HCT116 (cell line): Measurements from ENCODE around the gene EPHX1. TPM values are rescaled to one million over a fixed set of nuclear protein-coding genes. Genes with fewer than 3 reads are reported as not detected.

Source experiments
- ATAC-seq: fragments of 200-7000 bp; cut with Tn5 transposase; 2 replicates; pipeline ENCODE4 v1.9.1; 2020; ENCODE audit warnings: mild to moderate bottlenecking, moderate library complexity
- BruUV-seq: library from RNA; stranded (reverse); fragments of 400-500 nt; replicated peaks from 2 replicates; lab custom pipeline; 2021; lab: Mats Ljungman, UMichigan
- CTCF ChIA-PET: fragments of 300-600 bp; sonication (Branson Sonifier 250); formaldehyde crosslinking; loops from one replicate; lab custom pipeline; 2021; ENCODE audit warnings: antibody characterized with exemption; lab: Charles Lee
- POLR2A ChIA-PET: fragments of 300-600, 350-600 bp; sonication (Branson Sonifier 250); formaldehyde crosslinking; loops from one replicate; lab custom pipeline; 2021; ENCODE audit warnings: antibody characterized with exemption; lab: Charles Lee
- RAD21 ChIA-PET, 2 experiments: fragments of 300-600 bp; sonication (Branson Sonifier 250); formaldehyde crosslinking; loops; one replicate each; lab custom pipeline; 2023; ENCODE audit warnings: low total read pairs in 2 of 2; ENCODE audit not compliant: uncharacterized antibody in 2 of 2, unreplicated experiment in 2 of 2, low non-redundant PET in 1 of 2; lab: Charles Lee
- DNase-seq: peaks from one replicate; pipeline ENCODE4 v3.0.0-alpha.2; 2010; ENCODE audit warnings: low read depth, low spot score
- H2AFZ ChIP-seq: fragments of 200-600 bp; shearing (Covaris generic), sonication (generic); 2 replicates; pipeline ENCODE4 v1.6.1; 2017; ENCODE audit warnings: low read depth, mixed run types, mixed read lengths, antibody characterized with exemption, low read length; ENCODE audit not compliant: poor library complexity, severe bottlenecking
- H3K27ac ChIP-seq: 2 replicates; pipeline ENCODE4 v1.5.1; 2012; ENCODE audit warnings: low read depth, low read length
- H3K27me3 ChIP-seq: fragments of 200-600 bp; sonication (generic); 2 replicates; pipeline ENCODE4 v1.6.1; 2016; ENCODE audit warnings: mixed run types, low read length, mixed read lengths; ENCODE audit not compliant: insufficient read depth
- H3K36me3 ChIP-seq, 2 experiments: fragments of 200-500 bp in 1 of 2; fragments of 200-600 bp in 1 of 2; sonication (Bioruptor generic) in 1 of 2; sonication (generic) in 1 of 2; 2 replicates each; pipeline versions ENCODE4 v1.5.1 to v1.6.1; 2014 to 2016; ENCODE audit warnings: low read length in 2 of 2, inconsistent platforms in 1 of 2, mixed read lengths in 1 of 2, mixed run types in 1 of 2; ENCODE audit not compliant: insufficient read depth in 2 of 2, control insufficient read depth in 1 of 2
- H3K4me1 ChIP-seq, 2 experiments: fragments of 200-600 bp in 1 of 2; sonication (generic) in 1 of 2; 2 replicates each; pipeline versions ENCODE4 v1.5.1 to v1.6.1; 2012 to 2017; ENCODE audit warnings: low read length in 2 of 2, inconsistent platforms in 1 of 2, mild to moderate bottlenecking in 1 of 2, mixed read lengths in 1 of 2, mixed run types in 1 of 2, moderate library complexity in 1 of 2; ENCODE audit not compliant: insufficient read depth in 2 of 2, control insufficient read depth in 1 of 2
- H3K4me2 ChIP-seq: fragments of 200-600 bp; sonication (generic); 2 replicates; pipeline ENCODE4 v1.6.1; 2017; ENCODE audit warnings: mixed run types, low read length, mixed read lengths
- H3K4me3 ChIP-seq, 2 experiments: fragments of 200-600 bp in 1 of 2; sonication (generic) in 1 of 2; replicated peaks in 1 of 2; 2 replicates each; pipeline ENCODE4 v1.5.1; 2011 to 2016; ENCODE audit warnings: low read length in 2 of 2, control low read depth in 1 of 2, low read depth in 1 of 2, mild to moderate bottlenecking in 1 of 2, mixed read lengths in 1 of 2, mixed run types in 1 of 2
- H3K79me2 ChIP-seq: fragments of 200-600 bp; sonication (generic); 2 replicates; pipeline ENCODE4 v1.6.1; 2017; ENCODE audit warnings: mild to moderate bottlenecking, mixed run types, low read length, moderate library complexity, mixed read lengths; ENCODE audit not compliant: insufficient read depth
- H3K9ac ChIP-seq: fragments of 200-600 bp; sonication (generic); 2 replicates; pipeline ENCODE4 v1.6.1; 2016; ENCODE audit warnings: low read length, mixed read lengths
- H3K9me2 ChIP-seq: fragments of 200-600 bp; sonication (generic), shearing (Covaris generic); 2 replicates; pipeline ENCODE4 v1.6.1; 2017; ENCODE audit warnings: mixed run types, mild to moderate bottlenecking, moderate library complexity; ENCODE audit not compliant: insufficient read depth
- H3K9me3 ChIP-seq, 2 experiments: fragments of 200-500 bp in 1 of 2; fragments of 200-600 bp in 1 of 2; sonication (Bioruptor generic) in 1 of 2; sonication (generic) in 1 of 2; 2 replicates each; pipeline ENCODE4 v1.6.1; 2014 to 2017; ENCODE audit warnings: low read length in 2 of 2, mixed read lengths in 2 of 2, inconsistent platforms in 1 of 2, low read depth in 1 of 2, mild to moderate bottlenecking in 1 of 2, mixed run types in 1 of 2, moderate library complexity in 1 of 2; ENCODE audit not compliant: control insufficient read depth in 1 of 2, insufficient read depth in 1 of 2
- H4K20me1 ChIP-seq: fragments of 200-600 bp; sonication (generic), shearing (Covaris generic); 2 replicates; pipeline ENCODE4 v1.6.1; 2017; ENCODE audit warnings: mixed run types, mild to moderate bottlenecking, moderate library complexity; ENCODE audit not compliant: insufficient read depth
- JUND ChIP-seq: IDR thresholded peaks from 2 replicates; pipeline ENCODE4 v1.6.1; 2012
- RAD21 ChIP-seq: IDR thresholded peaks from 2 replicates; pipeline ENCODE4 v1.6.1; 2012; ENCODE audit warnings: low read depth, mild to moderate bottlenecking
- intact Hi-C: fragments of 100-400 bp; cut with micrococcal nuclease; formaldehyde crosslinking; loops from 2 replicates; pipeline ENCODE4 v1.10.0; 2022
- total RNA-seq: library from RNA; stranded (reverse); gene quantifications from one replicate; pipeline ENCODE4 v1.2.1, GENCODE V29; 2021; ENCODE audit not compliant: unreplicated experiment

Gene EPHX1
- total RNA-seq, 1 experiment from 2014 or later = 44.6 TPM

GRCh38 chr1:225892307-225892706 is 82.4 kb downstream of the EPHX1 start:
- Histone ChIP-seq H3K9me2 (no peaks in the 10 kb centered on the region), H3K4me2 (no peak overlapping the region), H4K20me1 (no peaks in the 10 kb centered on the region), H3K4me1 (peaks cover 6 to 24% of the 10 kb centered on the region in 2 experiments; a peak in 3 of 4 replicates), H3K36me3 (no peaks in the 10 kb centered on the region), H3K27ac (no peak overlapping the region), H3K27me3 (no peaks in the 10 kb centered on the region), H3K4me3 (no peak overlapping the region), H3K9ac (no peak overlapping the region), H3K9me3 (no peaks in the 10 kb centered on the region), H3K79me2 (no peaks in the 10 kb centered on the region), H2AFZ (no peak overlapping the region)
- DNase-seq = no peak
- RAD21 ChIA-PET = no interaction called here
- intact Hi-C loops = no loop called here
- POLR2A ChIA-PET = no interaction called here
- BruUV-seq = no TSS peak
- TF ChIP-seq JUND = no peak
- no peak for TF ChIP-seq RAD21
- no peak for ATAC-seq
- CTCF ChIA-PET = no interaction called here

Other genes starting within 250 kb of the EPHX1 start
- gene ENAH, start 157.0 kb upstream of the EPHX1 start, total RNA-seq = 100 TPM
- 220 TPM for gene SRP9, start 32.3 kb upstream of the EPHX1 start, total RNA-seq
- 24.4 TPM for gene TMEM63A, start 72.3 kb downstream of the EPHX1 start, total RNA-seq
- gene LEFTY1, start 79.0 kb downstream of the EPHX1 start, total RNA-seq = 0.64 TPM
- 107 TPM for gene PYCR2, start 114.1 kb downstream of the EPHX1 start, total RNA-seq
- not detected for gene LEFTY2, start 131.1 kb downstream of the EPHX1 start, total RNA-seq
- gene SDE2, start 189.2 kb downstream of the EPHX1 start, total RNA-seq = 22.5 TPM